NCI-H69 (cell line): ENCODE results near the gene CCL1.

Source experiments
- DNase-seq: peaks from one replicate; lab custom pipeline; 2025; lab: John Stamatoyannopoulos, UW

Gene CCL1

GRCh38 chr17:34383216-34383615 lies 20.2 kb upstream of the CCL1 start:
- no peak for DNase-seq

GRCh38 chr17:34382621-34383124 lies 19.6 kb upstream of the CCL1 start:
- peak; percentile 65 for DNase-seq

- DNase-seq: no peak
Observed at GRCh38 chr17:34379868-34380267, 16.8 kb upstream of the CCL1 start.

DNA sequence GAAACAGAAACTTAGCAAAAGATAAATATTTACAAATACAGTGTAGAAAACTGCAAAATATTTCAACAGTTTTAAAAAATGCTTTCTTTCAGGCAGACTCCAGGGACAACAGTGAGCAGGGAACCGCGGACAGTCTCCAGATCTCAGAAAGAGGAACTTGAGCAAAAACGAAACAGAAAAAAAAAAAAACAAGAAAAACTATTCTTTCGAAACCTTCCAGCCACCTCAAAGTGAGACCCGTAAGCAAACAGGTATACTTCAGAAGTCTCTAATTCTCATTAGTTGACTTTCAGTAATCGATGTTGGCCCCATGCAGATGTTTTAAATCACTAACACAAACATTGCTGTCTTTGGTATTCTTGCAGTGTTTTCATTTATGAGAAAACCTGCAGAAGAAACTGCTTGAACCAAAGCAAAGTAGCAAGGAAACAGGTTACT lies 15.7 kb upstream of the CCL1 start:
- no peak for DNase-seq

DNA sequence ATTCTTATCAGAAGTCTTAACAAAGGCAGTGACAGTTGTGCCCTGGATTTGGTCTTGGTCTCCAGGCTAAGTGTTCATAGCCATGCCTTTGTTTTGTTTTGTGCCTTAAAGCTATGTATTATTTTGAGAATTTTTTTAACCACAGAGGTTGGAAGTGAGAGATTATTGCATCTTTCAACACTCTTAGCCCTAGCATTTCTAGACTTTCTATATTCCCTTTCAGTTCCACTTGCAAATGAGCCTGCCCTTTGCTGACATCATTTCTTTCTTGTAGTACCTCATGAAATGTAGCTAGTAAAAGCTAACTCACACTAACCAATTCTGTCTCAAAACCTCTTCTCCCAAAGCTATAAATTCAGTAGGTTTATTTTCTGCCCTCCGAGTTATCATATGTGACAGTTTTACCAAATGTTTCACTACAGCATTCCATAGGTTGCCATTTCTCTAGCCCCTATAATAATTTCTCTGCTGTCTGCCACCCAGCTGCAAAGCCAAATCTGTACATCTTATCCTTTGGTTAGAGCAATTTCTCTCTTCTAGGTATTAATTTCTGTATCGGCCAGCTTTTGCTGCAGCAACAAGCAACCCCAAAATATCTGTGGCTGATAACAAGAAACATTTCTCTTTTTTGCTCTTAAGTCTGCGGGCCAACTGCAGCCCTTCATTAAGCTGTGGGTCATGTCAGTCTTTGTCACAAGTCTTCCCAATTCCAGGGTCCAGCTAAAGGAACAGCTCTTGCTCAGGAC lies 14.2 kb upstream of the CCL1 start:
- no peak for DNase-seq

GRCh38 chr17:34375426-34375997 lies 12.5 kb upstream of the CCL1 start:
- no peak for DNase-seq

- peak; percentile 79 for DNase-seq
Observed at GRCh38 chr17:34374457-34374856, 11.4 kb upstream of the CCL1 start.

DNA sequence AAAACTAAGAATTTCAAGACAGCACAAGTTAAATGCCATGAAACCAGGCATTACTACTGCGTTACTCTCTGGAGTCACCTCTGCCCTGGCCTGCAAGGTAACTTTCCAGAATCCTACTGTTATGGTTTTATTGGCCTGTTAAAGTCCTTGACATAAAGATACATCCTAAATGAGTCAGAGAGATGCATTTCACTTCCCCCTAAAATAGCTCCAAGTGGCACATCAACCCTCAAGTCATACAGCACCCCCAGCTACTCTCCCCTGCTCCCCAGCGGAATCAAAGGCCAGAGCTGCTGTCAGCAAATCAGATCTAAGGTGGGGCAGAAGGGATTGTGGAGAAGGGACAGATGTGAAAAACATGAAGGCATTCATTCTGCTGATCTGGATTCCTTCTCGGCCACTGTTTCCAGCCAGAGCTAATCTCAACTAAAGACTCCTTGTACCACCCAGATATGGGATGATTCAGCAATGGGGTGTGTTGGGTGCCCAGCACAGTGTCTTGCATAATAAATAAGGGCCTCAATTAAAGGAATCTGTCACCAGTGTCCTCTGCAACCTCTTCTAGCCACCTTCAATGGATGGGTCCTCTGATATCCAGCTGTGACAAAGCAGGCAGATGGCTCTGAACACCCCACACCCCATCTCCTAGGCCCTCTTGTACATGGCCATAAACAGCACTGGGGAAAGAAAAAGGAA lies 8.5 kb upstream of the CCL1 start:
- DNase-seq: no peak

DNA sequence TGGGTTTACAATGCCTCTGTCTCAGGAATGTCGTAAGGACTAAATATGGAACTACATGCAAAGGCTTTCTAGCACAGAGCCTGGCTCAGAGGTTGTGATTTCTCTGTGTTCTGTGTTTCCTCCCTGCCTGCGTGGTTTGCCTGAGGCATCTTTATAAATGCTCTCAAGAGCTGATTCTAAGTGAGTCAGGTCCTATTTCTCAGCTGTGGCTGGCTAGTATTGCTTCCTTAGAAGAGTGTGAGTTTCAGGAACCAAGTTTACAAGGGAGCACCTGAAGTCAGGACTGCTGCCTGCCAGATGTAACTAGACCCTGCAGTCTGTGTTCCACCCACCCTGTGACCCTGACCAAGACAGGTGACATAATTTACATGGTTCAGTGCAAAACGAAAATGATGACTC lies 8.0 kb upstream of the CCL1 start:
- no peak for DNase-seq

GRCh38 chr17:34370376-34370996 lies 7.5 kb upstream of the CCL1 start:
- no peak for DNase-seq

DNA sequence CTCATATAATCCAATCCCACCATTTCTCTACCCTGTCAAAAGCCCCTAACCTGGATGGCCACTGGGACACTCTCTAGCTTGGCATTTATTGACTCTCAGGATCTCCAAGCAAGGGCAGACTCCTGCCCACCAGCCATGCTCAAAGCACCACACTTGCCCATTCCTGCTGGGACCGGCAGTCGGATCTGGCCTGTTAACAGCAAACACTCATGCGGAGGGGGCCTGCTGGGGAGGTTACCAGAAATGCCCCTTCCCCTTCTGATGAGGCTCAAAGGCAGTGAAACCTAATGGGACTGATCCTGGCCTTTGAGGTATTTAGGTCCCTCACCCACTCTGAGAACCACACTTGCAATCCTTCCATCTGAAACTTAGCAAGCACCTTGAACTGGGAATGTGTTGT lies 6.5 kb upstream of the CCL1 start:
- no peak for DNase-seq

DNA sequence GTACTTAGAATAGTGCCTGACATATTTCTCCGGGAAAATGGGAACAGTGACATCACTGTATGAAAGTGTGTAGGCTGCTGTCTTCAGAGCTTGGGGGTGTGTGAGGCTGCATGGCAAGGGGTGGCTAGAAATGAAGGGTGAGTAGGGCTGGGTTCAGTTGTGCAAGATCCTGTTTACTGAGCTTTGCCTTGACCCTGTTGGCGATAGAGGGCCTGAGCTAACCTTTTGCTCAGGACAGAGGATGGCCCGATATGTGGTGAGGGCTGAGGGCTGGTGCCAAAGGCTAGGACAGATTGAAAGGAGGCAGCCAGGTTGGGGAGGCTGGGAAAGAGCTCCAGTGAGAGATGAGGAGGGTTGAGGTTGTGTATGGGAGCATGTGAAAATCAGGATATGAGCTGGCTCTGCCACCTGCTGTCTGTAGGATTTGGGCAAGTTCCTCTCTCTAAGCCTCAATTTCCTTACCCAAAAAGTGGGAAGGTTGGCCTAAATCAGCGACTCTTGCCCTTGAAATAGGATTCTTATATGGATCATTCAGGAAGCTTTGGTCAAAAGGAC lies 6.0 kb upstream of the CCL1 start:
- no peak for DNase-seq

DNA sequence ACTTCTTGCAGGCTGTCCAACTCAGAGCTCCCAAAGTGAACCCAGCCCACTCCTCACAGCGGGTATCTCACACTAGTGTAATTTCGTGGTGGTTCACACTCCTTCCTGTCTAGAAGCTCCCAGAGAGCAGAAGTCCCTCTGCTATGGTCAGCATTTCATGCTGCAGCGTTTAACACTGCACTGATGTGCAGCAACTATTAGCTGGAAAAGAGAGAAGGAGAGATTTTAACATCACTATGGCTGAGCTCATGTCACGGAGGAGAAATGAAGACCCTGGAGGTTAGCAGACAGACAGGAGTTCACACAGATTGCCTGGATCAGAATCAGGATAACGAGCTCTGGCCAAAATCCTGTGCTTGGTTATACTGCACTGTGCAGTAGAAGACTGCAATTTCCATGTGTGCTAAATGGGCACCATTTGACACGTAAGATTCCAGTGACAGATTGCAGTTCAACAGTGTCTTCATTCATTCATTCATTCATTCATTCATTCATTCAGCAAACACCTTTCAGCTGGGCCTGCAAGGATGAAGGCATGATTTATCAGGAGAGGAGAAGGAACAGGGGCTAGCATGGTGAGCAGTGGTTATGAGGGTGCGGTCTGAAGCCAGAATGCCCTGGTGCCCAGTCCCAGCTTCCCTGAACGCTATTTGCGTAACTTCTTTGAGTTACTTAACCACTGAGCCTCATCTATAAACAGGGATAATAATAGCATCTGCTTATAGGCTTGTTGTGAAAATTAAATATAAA lies 5.3 kb upstream of the CCL1 start:
- no peak for DNase-seq

GRCh38 chr17:34367486-34368195 lies 4.6 kb upstream of the CCL1 start:
- DNase-seq: no peak

DNA sequence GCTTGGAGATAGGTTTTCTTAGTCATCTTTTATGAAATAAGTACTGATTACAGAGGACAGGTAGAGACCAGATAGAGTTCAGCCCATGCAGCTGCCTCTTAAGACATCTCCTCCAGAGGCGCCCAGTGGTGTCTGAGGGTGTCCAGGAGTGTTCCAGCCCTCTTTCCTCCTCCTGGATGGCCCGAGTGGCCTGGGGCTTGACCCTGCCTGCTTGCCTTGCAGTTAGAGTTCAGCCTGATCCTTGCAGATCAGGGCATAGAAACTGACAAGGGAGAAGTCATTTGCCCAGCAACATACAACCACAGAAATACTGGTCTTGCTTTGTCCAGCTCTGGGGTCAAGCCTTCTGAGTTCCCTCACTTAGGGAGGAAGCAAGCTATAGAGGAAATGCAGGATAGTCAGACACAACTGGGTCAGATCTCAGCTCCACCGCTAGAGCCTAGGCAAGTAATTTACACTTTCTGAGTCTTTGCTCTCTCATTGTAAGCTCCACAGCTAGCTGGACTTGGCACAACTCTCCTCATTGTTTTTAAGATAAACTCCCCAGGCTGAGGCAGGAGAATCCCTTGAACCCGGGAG lies 3.6 kb upstream of the CCL1 start:
- no peak for DNase-seq

- no peak for DNase-seq
Observed at GRCh38 chr17:34366010-34366409, 3.0 kb upstream of the CCL1 start.

- no peak for DNase-seq
Observed at GRCh38 chr17:34365340-34365739, 2.3 kb upstream of the CCL1 start.

- no peak for DNase-seq
Observed at GRCh38 chr17:34364751-34365150, 1.7 kb upstream of the CCL1 start.

DNA sequence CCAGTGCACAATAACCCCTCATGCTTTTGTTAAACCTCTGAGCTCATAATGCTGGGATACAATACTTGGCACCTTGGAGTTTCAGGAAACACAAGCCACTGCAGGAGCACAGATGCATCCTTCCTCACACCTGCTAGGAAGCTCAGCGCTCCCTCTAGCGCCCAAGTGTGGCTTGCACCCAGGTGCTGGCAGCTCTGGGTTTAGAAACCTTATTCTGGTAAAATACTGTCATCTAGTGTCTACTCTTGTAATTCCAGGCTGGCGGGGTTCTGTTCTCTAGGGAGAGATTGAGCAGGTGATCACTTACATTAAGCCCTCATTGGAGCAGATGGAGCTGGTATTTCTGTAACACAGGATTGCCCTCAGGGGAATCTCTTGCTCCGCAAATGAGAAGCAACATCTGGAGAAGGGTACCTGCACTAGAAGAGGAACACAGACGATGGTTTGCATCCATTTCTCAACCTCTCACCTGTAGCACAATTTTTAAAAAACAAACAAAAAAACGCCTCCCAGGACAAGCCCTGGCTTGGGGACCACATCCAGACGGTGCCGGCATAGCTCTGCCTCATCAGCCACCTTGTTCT lies 1.5 kb downstream of the CCL1 start:
- DNase-seq: peak; percentile 96

GRCh38 chr17:34360601-34361270 lies 2.3 kb downstream of the CCL1 start:
- no peak for DNase-seq
